WTC11 (cell line): ENCODE measurements around the gene ACER1.

Experiments used
- ELF4 ChIP-seq: sonication (generic); formaldehyde crosslinking; IDR thresholded peaks from 2 replicates; pipeline ENCODE4 v1.8.1; 2022; ENCODE audit warnings: low read depth, mild to moderate bottlenecking, moderate library complexity, missing genetic modification reagents
- SMAD3 ChIP-seq: sonication (generic); formaldehyde crosslinking; IDR thresholded peaks from 2 replicates; pipeline ENCODE4 v1.8.0; 2022; ENCODE audit warnings: missing genetic modification reagents, mild to moderate bottlenecking, borderline replicate concordance
- STAT6 ChIP-seq: sonication (generic); formaldehyde crosslinking; conservative IDR thresholded peaks from 2 replicates; pipeline ENCODE4 v1.8.1; 2023; ENCODE audit warnings: mild to moderate bottlenecking, low read depth, missing genetic modification reagents, moderate library complexity
- TF ChIP-seq, protein P1 (sequence below): fragments of 200-600 bp; IDR thresholded peaks from 2 replicates; pipeline ENCODE4 v1.8.0; 2022; ENCODE audit warnings: antibody characterized with exemption
- TF ChIP-seq, protein P2 (sequence below): sonication (generic); formaldehyde crosslinking; IDR thresholded peaks from 2 replicates; pipeline ENCODE4 v1.8.1; 2022; ENCODE audit warnings: mild to moderate bottlenecking, moderate library complexity, missing genetic modification reagents

- TF ChIP-seq, protein P1, sequence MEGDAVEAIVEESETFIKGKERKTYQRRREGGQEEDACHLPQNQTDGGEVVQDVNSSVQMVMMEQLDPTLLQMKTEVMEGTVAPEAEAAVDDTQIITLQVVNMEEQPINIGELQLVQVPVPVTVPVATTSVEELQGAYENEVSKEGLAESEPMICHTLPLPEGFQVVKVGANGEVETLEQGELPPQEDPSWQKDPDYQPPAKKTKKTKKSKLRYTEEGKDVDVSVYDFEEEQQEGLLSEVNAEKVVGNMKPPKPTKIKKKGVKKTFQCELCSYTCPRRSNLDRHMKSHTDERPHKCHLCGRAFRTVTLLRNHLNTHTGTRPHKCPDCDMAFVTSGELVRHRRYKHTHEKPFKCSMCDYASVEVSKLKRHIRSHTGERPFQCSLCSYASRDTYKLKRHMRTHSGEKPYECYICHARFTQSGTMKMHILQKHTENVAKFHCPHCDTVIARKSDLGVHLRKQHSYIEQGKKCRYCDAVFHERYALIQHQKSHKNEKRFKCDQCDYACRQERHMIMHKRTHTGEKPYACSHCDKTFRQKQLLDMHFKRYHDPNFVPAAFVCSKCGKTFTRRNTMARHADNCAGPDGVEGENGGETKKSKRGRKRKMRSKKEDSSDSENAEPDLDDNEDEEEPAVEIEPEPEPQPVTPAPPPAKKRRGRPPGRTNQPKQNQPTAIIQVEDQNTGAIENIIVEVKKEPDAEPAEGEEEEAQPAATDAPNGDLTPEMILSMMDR = no peak
- TF ChIP-seq SMAD3 (no peak), STAT6 (CRISPR knock-in tag) (no peak), ELF4 (CRISPR knock-in tag) (no peak)
- TF ChIP-seq, protein P2, sequence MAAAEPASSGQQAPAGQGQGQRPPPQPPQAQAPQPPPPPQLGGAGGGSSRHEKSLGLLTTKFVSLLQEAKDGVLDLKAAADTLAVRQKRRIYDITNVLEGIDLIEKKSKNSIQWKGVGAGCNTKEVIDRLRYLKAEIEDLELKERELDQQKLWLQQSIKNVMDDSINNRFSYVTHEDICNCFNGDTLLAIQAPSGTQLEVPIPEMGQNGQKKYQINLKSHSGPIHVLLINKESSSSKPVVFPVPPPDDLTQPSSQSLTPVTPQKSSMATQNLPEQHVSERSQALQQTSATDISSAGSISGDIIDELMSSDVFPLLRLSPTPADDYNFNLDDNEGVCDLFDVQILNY = no peak
These were observed 74.5 kb downstream of the ACER1 start for GRCh38 chr19:6258812-6259311.
